Stimulated activated CD4-positive, alpha-beta T cell treated with anti-CD3 and anti-CD28 coated beads, Interleukin-1b, Interleukin-23, amount 100 ng/mL, for 1 hour (primary cell): ENCODE results near the gene PI4K2B.
"Not testable (repeated sequence)": the region's sequence is repeated elsewhere in the genome, so short reads cannot be mapped to it uniquely, and the experiment has no call there.

Source experiments
- DNase-seq, 2 donors: peaks; one replicate each; pipeline ENCODE4 v3.0.0-alpha.2; 2020; ENCODE audit warnings: low read depth in 2 of 2

The PI4K2B gene

DNA sequence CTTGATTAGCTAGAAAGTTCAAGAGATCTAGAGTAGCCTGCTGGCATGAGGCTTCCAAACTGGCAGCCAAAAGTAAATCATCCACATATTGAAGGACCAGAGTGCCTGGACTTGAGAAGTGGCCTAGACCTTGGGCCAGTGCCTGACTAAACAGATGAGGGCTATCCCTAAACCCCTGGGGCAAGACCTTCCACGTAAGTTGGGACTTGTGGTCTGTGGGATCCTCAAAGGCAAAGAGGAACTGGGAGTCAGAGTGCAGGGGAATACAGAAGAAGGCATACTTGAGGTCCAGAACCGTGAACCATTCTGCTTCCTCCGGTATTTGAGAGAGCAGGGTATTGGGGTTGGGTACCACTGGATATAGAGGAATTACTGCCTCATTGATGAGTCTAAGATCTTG, 8.4 kb downstream of the PI4K2B start:
- not testable (repeated sequence) for DNase-seq

DNA sequence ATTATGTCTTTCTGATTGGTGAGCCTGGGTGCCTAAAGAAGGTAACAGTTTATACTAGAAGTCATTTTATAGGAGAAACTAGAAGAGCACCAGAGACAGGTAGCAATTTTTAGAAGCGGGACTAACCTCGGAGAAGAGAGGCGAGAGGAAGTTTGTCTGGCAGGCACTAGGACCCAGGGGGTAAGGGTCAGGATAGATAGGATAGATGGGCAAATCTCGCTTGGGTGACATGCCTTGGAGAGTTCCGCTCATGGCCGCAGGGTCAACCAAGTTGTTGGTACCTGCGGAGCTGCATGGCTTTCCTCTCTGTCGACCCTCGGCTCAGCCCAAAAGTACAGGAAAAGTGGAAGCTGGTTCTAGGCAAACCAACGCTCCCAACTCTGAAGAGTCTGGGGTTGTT, 11.3 kb downstream of the PI4K2B start:
- DNase-seq, result no peak

DNA sequence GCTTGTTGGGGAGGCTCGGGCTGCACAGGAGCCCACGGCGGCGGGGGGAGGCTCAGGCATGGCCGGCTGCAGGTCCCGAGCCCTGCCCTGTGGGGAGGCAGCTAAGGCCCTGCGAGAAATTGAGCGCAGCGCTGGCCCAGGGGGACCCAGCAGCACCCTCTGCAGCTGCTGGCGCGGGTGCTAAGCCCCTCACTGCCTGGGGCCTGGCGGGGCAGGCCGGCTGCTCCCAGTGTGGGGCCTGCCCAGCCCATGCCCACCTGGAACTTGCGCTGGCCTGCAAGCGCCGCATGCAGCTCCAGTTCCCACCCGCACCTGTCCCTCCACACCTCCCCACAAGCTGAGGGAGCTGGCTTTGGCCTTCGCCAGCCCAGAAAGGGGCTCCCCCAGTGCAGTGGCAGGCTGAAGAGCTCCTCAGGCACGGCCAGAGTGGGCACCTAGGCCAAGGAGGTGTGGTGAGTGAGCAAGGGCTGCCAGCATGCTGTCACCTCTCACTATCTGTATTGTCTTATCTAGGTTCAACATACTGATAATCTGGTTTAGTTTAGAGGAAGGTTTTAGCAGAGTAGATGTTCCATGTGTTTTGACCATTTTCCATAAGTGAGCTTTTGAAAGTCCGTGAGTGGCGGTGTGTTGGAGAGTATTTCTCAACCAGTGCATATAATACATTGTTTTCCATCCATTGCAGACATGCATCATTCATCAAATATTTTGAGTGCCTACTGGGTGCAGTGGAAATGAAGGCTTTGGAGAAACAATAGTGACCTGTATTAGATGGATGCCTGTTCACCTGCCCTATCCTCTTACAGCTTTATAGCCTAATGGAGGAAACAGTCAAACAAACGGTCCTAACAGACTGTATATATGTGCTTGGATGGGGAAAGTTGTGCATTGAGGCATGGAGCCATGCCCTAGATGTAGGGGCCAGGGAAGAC, 13.1 kb downstream of the PI4K2B start:
- no peak for DNase-seq

DNA sequence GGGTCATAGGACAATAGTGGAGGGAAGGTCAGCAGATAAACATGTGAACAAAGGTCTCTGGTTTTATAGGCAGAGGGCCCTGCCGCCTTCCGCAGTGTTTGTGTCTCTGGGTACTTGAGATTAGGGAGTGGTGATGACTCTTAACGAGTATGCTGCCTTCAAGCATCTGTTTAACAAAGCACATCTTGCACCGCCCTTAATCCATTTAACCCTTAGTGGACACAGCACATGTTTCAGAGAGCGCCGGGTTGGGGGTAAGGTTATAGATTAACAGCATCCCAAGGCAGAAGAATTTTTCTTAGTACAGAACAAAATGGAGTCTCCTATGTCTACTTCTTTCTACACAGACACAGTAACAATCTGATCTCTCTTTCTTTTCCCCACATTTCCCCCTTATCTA, 15.0 kb downstream of the PI4K2B start:
- DNase-seq, result not testable (repeated sequence)

DNA sequence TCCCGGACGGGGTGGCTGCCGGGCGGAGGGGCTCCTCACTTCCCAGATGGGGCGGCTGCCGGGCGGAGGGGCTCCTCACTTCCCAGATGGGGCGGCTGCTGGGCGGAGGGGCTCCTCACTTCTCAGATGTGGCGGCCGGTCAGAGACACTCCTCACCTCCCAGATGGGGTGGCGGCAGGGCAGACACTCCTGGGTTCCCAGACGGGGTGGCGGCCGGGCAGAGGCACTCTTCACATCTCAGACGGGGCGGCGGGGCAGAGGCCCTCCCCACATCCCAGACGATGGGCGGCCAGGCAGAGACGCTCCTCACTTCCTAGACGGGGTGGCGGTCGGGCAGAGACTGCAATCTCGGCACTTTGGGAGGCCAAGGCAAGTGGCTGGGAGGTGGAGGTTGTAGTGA, 15.7 kb downstream of the PI4K2B start:
- not testable (repeated sequence) for DNase-seq

DNA sequence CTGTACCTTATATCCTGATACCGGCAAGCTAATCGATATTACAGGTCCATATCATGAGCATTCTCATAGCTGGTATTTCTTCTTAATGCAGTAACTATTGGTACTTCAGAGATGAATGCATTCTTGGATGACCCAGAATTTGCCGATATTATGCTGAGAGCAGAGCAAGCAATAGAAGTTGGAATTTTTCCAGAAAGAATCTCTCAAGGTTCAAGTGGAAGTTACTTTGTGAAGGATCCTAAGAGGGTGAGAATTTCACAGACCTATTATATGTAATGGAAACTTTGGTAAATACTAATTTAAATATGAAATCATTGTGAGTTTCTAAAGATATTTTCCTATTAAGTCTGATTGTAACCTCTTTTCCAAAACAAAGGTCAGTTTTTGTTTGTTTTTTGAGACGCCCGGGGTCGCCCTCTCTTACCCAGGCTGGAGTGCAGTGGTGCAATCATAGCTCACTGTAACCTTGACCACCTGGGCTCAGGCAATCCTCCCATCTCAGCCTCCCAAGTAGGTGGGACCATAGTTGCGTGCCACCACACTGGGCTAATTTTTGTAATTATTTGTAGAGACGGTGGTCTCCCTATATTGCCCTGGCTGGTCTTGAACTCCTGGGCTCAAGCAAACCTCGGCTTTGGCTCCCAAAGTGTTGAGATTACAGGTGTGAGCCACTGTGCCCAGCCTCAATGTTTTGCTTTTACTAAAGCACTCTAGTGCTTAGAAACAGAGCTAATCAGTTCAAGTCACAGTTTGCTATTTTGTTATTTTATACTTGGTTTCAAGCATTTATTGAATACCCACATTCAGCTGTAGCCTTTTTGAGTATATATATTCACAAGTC, 18.6 kb downstream of the PI4K2B start:
- no peak for DNase-seq

DNA sequence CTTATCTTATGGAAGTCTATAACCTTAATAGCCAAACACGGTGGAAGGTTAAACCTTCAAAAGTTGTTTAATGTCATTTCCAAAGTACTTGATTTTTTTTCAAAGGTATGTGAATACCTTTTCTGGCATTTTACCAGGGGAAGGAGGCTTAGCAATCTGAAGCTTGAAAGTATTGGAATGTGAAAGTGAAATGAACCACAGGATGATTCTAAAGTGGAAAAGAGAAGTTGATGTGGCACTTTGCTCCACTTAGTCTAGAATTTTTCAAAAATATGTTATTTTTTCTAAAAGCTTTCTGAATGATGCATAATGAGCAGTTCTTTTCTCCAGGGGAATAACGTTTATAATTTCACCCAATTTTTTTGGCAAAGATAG, 19.2 kb downstream of the PI4K2B start:
- DNase-seq, result no peak

DNA sequence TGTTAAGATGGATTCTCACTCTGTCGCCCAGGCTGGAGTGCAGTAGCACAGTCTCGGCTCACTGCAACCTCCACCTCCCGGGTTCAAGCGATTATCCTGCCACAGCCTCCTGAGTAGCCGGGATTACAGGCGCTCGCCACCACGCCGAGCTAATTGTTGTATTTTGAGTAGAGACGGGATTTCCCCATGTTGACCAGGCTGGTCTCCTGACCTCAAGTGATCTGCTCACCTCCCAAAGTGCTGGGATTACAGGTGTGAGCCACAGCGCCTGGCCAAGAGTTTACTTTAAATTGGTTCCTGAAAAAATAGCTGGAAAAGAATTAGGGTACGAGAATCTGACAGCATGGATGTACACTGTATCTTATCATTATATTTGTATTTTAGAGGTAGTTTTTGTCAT, 20.0 kb downstream of the PI4K2B start:
- not testable (repeated sequence) for DNase-seq

DNA sequence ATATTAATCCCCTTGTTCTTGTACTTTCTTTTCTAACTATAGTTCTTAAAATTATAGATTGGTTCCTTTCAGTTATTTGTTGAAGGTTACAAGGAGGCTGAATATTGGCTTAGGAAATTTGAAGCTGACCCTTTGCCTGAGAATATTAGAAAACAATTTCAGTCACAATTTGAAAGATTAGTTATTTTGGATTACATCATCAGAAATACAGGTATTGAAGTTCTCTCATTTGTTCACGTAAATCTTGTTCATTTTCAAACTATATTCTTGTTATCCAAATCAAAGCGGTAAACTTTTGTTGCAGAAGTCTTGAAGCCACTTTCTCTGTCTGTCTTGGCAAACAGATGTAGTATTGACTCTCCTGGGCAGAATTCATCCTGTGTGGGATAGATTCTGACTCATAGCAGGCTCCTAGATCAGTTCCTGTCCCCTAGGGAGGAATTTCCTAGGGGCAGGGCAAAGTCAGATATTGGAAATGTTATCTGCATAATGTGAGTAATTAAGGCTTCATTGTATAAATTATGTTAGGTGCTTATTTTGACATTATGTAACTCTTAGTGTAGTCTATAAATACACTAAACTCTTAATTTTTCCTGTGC, 25.2 kb downstream of the PI4K2B start:
- no peak for DNase-seq

DNA sequence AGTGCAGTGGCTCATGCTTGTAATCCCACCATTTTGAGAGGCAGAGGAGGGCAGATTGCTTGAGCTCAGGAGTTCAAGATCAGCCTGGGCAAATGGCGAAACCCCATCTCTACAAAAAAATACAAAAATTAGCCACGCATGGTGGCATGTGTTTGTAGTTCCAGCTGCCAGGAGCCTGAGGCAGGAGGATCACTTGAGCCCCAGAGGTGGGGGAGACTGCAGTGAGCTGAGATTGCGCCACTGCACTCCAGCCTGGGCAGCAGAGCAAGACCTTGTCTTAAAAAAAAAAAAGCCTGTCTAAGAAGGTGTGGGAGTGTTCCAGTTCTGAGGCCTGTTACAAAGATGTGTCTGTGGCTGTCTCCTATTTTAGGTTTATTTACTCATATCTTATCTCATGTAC, 38.0 kb downstream of the PI4K2B start:
- DNase-seq, result no peak

DNA sequence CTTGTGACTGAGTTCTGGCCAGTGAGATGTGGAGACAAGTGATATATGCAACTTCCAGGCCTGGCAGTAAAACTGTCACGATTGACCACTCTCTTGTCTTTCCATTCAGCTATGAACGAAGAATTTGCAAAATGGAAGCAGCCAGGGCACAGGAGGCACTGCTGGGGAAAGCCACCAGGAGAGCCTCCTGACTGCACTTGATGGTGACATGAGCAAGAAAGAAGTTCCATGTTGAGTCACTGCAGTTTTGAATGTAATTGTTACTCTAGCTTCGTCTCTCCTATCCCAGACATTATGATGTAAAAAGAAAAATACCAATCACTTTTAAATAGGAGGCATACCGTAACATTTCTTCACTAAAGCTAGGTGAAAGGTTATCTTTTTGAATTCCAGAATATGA, 46.4 kb downstream of the PI4K2B start:
- no peak for DNase-seq

DNA sequence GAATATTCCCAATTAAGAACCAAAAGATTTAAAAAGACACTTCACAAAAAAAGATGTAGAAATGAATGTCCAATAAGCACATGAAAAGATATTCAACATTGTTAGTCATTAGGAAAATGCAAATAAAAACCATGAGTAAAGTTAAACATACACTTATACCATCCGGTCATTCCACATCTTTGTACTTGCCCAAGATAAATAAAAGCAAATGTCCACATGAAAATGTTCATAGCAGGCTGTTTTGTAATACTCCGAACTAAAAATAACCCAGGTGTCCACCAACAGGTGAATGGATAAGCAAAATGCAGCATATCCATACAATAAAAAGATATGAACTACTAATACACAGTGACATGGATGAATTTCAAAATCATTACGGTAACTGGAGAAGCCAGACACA, 50.1 kb downstream of the PI4K2B start:
- no peak for DNase-seq

DNA sequence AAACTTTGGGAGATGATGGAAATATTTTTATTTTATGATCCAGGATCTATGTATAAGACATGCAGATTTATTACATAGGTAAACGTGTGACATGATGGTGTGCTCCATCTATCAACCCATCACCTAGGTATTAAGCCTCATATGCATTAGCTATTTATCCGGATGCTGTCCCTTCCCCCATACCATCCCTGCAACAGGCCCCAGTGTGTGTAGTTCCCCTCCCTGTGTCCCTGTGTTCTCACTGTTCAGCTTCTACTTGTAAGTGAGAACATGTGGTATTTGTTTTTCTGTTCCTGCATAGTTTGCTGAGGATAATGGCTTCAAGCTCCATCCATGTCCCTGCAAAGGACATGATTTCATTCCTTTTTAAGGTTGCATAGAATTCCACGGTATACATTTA, 50.6 kb downstream of the PI4K2B start:
- no peak for DNase-seq

DNA sequence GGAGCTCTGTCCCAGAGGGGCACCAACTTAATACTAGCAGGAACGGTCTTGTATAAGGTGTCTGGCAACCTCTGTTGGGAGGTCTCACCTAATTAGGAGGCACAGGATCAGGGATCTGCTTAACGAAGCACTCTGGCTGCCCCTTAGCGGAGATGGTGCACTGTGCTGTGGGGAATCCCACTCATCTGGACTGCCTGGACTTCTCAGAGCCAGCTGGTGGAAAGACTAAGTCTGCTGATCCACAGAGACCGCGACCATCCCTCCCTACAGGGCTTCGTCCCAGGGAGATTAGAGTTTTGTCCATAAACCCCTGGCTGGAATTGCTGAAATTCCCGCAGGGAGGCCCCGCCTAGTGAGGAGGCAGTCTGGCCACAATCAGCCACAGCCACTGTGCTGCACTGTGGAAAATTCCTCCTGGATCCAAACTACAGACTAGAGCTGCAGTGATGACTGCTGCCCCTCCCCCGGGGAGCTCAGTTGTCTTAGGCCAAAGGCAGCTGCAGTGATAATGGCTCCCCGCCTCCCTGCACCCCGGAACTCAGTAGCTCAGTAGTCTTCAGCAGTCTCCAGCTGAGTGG, 56.7 kb downstream of the PI4K2B start:
- no peak for DNase-seq

DNA sequence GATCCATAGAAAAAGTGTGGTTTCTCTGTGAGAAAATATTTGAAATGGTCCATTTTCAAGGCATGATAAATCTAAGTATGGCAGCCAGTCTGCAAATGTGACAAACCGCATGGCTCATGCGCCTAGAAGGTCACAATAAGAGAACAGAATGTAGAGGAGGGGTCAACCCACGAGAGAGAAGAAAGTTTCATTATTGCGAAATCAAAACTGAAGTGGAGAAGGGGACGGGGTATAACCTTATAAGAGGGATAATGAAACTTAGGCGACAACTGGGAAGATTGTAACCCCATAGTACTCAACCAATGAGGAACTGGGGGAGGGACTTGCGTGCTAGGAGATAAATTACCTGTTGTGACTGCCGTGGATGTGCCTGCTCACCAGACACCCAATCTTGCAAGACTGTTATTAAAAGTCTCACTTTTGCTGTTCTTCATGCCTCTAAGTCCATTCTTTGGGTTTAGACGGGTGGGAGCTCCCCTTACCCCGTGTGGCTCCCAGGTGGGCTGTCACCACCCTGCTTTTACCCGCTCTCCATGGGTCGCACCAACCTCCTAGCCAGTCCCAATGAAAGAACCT, 57.4 kb downstream of the PI4K2B start:
- DNase-seq, result no peak

DNA sequence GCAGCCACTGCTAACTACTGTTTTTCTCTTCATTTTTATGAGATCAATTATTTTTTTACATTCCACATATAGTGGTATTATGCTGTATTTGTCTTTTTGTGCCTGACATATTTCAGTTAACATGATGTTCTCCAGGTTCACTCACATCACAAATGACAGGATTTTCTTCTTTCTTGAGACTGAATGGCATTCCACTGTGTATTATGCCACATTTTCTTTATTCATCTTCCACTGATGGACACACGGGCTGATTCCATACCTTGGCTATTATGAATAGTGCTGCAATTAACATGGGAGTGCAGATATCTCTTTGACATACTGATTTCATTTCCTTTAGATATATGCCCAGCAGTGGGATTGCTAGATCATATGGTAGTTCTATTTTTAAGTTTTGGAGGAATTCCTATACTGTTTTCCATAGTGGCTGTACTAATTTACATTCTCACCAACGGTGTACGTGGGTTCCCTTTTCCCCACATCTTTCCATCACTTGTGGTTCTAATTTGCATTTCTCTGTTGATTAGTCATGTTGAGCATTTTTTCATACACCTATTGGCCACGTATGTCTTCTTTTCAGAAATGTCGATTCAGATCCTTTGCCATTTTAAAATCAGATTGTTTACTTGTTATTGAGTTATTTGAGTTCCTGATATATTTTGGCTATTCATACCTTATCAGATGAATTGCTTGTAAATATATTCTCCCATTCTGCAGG, 63.9 kb downstream of the PI4K2B start:
- DNase-seq, result no peak

DNA sequence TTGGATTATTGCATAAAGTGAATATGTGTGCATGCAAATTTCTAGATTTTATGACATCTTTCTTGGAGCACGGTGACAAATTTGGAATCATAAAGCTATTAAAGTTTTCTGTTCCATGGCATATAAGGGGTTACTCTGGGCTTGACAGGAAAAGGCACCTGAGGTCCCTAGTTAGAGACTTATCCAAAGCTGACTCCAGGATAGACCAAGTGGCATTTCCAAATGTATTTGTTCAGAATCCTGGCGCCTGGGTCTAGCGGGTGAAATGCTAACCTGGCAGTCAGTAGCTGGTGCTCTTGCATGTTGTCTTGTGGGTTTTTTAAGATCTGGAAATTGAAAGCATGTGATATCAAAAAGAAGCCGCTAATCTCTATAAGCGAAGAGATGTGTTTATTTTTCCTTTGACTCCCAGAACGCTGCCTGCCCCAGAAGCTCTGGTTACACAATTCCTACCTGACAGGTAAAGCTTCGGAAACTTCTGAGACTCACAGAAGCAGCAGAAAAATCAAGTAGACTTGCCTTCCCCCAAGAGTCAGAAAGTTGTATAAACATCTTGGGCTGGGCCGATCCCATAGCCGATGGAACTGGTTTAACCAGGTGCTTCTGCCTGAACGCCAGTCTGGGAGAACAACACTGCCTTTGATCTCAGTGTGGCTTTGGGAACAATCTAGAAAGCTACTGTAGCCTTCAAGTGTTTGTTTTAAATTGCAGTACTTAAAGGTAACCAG, 65.8 kb downstream of the PI4K2B start:
- no peak for DNase-seq

DNA sequence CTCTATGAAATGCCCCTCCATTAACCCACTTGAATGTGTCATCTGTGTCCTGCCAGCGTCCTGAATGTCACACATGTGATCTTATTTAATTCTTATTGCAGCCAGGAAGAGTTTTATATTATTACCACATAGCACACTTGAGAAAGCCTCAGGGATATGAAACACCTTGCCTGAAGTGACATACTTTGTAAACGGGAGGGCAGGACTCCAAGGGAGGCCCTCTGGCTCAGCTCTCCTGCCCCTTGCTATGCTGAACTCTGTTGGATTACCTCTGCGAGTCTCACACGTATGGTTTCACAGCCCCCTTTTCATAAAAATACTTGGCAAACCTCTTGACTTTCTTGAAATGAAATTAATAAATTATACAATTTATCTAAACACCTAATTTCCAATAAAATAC, 67.6 kb downstream of the PI4K2B start:
- DNase-seq, result no peak

DNA sequence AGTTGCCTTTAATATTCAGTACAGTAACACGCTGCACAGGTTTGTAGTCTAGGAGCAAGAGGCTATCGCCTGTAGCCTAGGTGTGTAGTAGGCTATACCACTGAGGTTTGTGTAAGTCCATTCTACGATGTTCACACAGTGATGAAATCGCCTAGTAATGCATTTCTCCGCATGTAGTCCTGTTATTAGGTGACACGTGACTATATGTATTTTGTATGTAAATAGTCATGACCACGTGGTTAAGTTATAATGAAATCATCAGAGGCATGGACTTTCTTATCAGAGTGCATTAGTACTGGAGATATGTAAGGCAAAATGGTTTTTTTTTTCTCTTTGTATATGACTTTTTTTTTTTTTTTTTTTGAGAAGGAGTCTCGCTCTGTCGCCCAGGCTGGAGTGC, 68.8 kb downstream of the PI4K2B start:
- DNase-seq, result no peak

DNA sequence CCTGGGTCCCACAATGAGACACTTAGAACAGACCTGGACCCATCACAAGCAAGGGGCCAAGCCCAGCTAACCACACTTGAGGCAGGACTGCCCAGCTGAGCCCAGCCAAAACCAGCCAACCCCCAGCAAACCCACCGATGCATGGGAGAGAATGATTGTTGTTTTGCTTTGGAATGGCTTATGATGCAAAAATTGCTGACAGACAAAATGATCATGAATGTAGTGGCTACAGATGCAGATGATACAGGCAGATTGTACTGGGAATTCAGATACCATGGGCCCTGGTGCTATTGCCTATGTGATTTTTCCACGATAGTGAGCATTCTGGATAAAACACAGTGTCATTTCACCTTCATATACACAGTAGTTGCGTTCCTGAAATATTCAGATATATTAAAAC, 69.7 kb downstream of the PI4K2B start:
- DNase-seq, result no peak
